AG04450 (cell line): Measurements from ENCODE around the gene NFAM1. TPM values are rescaled to one million over a fixed set of nuclear protein-coding genes. Genes with fewer than 3 reads are reported as not detected.

Experiments used
- CTCF ChIA-PET: fragments of 300-600, 350-600 bp; formaldehyde crosslinking; extraction: SDS; loops from one replicate; lab custom pipeline; 2022; ENCODE audit warnings: antibody characterized with exemption, inconsistent platforms; lab: Charles Lee
- POLR2A ChIA-PET: fragments of 350-600 bp; formaldehyde crosslinking; extraction: SDS; loops from one replicate; lab custom pipeline; 2021; ENCODE audit warnings: antibody characterized with exemption, inconsistent platforms; lab: Yijun Ruan, JAX
- DNase-seq: peaks from one replicate; pipeline ENCODE4 v3.0.0-alpha.2; 2011; ENCODE audit warnings: low read depth, low spot score
- H3K27ac ChIP-seq: one replicate; pipeline ENCODE4 v1.5.1; 2012; ENCODE audit warnings: low read depth, low read length, control low read depth
- H3K27me3 ChIP-seq: one replicate; pipeline ENCODE4 v1.6.0; 2012; ENCODE audit warnings: low read length; ENCODE audit not compliant: control insufficient read depth, insufficient read depth
- H3K4me3 ChIP-seq: 2 replicates; pipeline ENCODE4 v1.5.1; 2011; ENCODE audit warnings: mild to moderate bottlenecking, low read depth, low read length, control low read depth
- H3K9me3 ChIP-seq: 2 replicates; pipeline ENCODE4 v1.5.1; 2012; ENCODE audit warnings: low read length; ENCODE audit not compliant: control insufficient read depth, insufficient read depth
- CTCF ChIP-seq: IDR thresholded peaks from 2 replicates; pipeline ENCODE4 v1.5.1; 2011; ENCODE audit warnings: low read depth, low read length, control low read depth, inconsistent platforms
- polyA plus RNA-seq: library from polyadenylated mRNA; depleted of rRNA; stranded (reverse); fragments of >200 nt; gene quantifications from 2 replicates; pipeline ENCODE4 v1.2.3, GENCODE V29; 2011

The NFAM1 gene
- polyA plus RNA-seq, 1 experiment = not detected

DNA sequence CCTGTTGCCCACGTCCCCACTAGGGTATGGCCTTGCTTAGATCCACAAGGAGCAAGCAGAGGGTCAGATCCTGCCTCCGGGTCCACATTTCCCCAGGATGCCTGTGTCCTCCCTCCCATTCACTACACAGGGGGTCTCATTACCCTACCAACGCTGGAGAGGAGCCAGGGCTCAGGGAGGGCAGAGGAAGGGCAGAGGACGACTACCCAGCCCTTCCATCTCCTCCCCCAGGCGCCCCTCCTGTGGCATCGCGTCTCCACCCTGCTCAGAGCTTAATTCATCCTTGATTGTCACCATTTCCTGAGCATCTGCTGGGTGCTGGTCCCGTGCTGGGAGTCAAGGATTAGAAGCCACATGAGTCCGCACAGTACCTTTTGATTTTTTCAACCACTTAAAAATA lies 5.0 kb downstream of the NFAM1 start:
- Histone ChIP-seq H3K27ac (no peak overlapping the region), H3K9me3 (no peaks in the 10 kb centered on the region; the same call in 1 of the 2 replicates), H3K4me3 (no peak overlapping the region), H3K27me3 (peaks cover 47% of the 10 kb centered on the region)
- TF ChIP-seq CTCF = no peak
- ChIA-PET CTCF (no interaction called here), POLR2A (no interaction called here)
- no peak for DNase-seq

GRCh38 chr22:42425989-42426355 lies 6.2 kb downstream of the NFAM1 start:
- ChIA-PET CTCF (no interaction called here), POLR2A (no interaction called here)
- Histone ChIP-seq H3K27me3 (peaks cover 38% of the 10 kb centered on the region), H3K27ac (no peak overlapping the region), H3K4me3 (no peak overlapping the region), H3K9me3 (no peaks in the 10 kb centered on the region; the same call in 1 of the 2 replicates)
- no peak for DNase-seq
- no peak for TF ChIP-seq CTCF

GRCh38 chr22:42425337-42425988 lies 6.7 kb downstream of the NFAM1 start:
- peaks cover 33% of the 10 kb centered on the region for H3K27me3 ChIP-seq
- no peak for TF ChIP-seq CTCF
- DNase-seq = no peak
- POLR2A ChIA-PET = no interaction called here
- no peaks in the 10 kb centered on the region for H3K9me3 ChIP-seq
- H3K27ac ChIP-seq = no peak overlapping the region
- no peak overlapping the region for H3K4me3 ChIP-seq
- CTCF ChIA-PET = interaction anchor here (0.5 to 0.6 kb wide), 2 partner anchors 11 to 469 kb away, joined by 3 to 10 read pairs; no protein-coding TSS in a partner anchor

DNA sequence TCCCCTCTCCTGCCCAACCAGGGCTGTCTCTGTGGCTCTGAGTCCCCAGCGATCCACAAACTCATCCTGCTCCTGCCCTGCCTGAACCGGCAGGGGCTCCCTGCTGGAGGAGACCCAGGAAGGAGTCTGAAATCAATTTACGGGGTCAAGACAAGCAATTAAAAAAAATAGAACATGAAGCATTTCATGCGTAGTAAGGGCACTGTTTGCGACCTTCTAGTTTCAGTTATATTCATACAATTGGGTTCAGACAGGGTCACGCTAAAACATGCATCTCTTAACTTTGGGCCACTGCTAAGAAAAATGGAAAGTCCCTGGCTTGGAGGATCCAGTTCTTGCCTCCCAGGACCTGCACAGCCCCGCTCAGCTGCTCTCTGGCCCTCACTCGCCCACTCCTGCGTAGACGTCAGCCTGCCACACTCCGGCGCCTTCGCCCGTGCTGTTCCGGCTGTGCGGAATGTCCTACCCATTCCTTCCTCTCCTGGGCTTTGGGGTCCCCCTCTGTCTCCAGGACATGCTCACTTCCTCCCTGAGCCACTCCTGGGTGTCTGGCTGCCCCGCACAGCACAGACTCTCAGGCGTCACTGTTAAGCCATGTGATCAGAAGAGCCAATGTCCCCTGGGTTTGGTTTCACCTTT lies 12.8 kb downstream of the NFAM1 start:
- no peak for DNase-seq
- no peak overlapping the region for H3K27ac ChIP-seq
- CTCF ChIA-PET = no interaction called here
- H3K9me3 ChIP-seq = no peaks in the 10 kb centered on the region
- no peak for TF ChIP-seq CTCF
- POLR2A ChIA-PET = no interaction called here
- H3K4me3 ChIP-seq = no peak overlapping the region
- H3K27me3 ChIP-seq = peaks cover 7% of the 10 kb centered on the region

DNA sequence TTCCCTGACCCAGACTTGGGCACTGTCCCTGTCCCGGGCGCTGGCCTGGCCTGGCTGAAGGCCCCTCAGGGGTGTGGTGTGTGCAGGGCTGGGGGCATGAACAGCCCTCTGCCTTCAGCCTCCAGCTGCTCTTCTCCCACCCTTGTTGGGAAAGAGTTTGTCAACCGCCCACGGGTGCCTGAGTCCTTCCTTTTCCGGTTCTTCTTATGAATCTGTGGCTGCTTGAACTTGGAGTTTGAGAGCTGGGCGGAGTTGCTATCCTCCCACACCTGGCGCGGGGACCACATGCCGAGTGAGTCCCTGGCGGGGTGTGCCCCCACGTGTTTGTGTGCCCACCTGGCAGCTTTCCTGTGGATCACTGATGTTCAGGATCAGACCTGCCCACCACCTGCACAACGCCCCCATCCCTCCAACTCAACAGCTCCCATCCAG lies 13.4 kb downstream of the NFAM1 start:
- Histone ChIP-seq H3K27me3 (peaks cover 8% of the 10 kb centered on the region), H3K9me3 (no peaks in the 10 kb centered on the region), H3K4me3 (no peak overlapping the region), H3K27ac (no peak overlapping the region)
- POLR2A ChIA-PET = no interaction called here
- CTCF ChIA-PET = no interaction called here
- DNase-seq = no peak
- TF ChIP-seq CTCF = no peak
